Coronary artery (tissue), 2 donors: ENCODE measurements around the gene VPS8.
A peak's percentile ranks its signal among the peaks of the same experiment; 100 is the strongest.

ENCODE experiments used
- DNase-seq: peaks from one replicate; pipeline ENCODE4 v3.0.0-alpha.2; 2017; ENCODE audit warnings: low spot score
- H3K27ac ChIP-seq, 2 donors: fragments of 200-600 bp; sonication (generic); one replicate each; pipeline ENCODE4 v1.5.1; 2016 to 2019
- H3K4me3 ChIP-seq: fragments of 200-600 bp; sonication (generic); 2 replicates; pipeline ENCODE4 v1.5.1; 2016; ENCODE audit warnings: mild to moderate bottlenecking, moderate library complexity
- TF ChIP-seq, protein P1 (sequence below): fragments of 200-600 bp; sonication (generic); IDR thresholded peaks from one replicate; pipeline ENCODE4 v1.5.1; 2019; ENCODE audit warnings: antibody characterized with exemption

VPS8 gene

DNA sequence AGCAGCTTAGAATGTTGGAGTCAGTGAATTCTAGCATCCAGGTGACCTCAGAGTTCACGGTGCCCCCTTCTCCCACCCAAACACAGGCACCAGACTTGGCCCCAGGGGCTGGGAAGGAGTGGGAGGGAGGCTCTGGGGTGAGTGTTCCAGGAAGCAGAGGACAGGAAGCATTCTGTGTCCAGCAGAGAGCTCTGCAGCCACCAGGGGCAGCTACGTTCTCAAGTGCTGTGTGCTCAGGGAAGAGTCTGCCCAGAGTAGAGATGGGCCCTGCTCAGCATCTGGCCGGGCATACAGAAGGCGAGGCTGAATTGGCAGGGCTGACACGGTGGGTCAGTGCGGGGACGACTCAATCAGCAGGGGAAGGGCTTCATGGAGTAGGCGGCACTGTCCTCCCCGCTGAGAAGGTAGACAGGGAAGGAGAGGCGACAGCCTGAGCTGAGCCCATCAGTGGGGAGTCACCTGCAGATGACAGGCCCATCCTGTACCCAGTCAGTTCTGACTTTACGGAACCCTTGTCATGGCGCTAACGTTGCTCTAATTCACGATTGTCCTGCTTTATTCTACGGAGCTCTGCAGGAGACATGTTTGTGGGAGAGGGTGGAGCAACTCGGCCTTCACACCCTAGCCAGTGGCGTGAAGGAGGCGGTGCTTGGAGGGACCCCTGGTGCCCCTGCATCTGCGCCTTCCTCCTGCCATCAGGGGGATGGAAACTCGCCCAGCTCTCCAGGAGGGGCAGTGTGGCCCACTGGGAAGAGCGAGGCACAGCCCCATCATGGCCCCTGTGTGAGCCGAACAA, 258.7 kb downstream of the VPS8 start:
- TF ChIP-seq, protein P1, sequence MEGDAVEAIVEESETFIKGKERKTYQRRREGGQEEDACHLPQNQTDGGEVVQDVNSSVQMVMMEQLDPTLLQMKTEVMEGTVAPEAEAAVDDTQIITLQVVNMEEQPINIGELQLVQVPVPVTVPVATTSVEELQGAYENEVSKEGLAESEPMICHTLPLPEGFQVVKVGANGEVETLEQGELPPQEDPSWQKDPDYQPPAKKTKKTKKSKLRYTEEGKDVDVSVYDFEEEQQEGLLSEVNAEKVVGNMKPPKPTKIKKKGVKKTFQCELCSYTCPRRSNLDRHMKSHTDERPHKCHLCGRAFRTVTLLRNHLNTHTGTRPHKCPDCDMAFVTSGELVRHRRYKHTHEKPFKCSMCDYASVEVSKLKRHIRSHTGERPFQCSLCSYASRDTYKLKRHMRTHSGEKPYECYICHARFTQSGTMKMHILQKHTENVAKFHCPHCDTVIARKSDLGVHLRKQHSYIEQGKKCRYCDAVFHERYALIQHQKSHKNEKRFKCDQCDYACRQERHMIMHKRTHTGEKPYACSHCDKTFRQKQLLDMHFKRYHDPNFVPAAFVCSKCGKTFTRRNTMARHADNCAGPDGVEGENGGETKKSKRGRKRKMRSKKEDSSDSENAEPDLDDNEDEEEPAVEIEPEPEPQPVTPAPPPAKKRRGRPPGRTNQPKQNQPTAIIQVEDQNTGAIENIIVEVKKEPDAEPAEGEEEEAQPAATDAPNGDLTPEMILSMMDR: no peak
- no peak for DNase-seq
- no peak overlapping the region for H3K27ac ChIP-seq
- no peak overlapping the region for H3K4me3 ChIP-seq

- no peak overlapping the region for H3K4me3 ChIP-seq
- H3K27ac ChIP-seq: no peak overlapping the region
- TF ChIP-seq, protein P1: no peak
- no peak for DNase-seq
These were observed 259.4 kb downstream of the VPS8 start for GRCh38 chr3:185071287-185071800.

DNA sequence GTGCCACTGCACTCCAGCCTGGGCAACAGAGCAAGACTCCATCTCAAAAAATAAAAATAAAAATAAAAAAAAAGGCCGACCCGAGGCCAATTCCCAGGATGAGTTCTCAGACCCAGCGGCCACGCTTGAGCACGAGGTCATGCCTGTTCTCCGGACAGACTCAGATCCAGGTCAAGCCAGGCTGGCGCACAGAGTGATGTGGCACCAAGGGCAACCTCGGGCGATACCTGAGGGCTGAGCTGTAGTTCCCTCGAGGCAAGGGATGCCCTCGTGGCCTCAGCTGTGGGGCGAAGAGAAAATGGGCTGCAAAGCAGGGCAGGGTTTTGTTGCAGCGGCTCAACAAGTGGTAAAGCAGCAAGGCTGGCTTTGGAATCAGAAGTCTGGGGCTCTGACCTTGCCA, 263.6 kb downstream of the VPS8 start:
- TF ChIP-seq, protein P1: no peak
- Histone ChIP-seq H3K27ac (no peak overlapping the region), H3K4me3 (no peak overlapping the region)
- DNase-seq: no peak

- TF ChIP-seq, protein P1: no peak
- H3K4me3 ChIP-seq: no peak overlapping the region
- DNase-seq: no peak
- H3K27ac ChIP-seq: no peak overlapping the region
These were observed 264.3 kb downstream of the VPS8 start for GRCh38 chr3:185076219-185076618.

DNA sequence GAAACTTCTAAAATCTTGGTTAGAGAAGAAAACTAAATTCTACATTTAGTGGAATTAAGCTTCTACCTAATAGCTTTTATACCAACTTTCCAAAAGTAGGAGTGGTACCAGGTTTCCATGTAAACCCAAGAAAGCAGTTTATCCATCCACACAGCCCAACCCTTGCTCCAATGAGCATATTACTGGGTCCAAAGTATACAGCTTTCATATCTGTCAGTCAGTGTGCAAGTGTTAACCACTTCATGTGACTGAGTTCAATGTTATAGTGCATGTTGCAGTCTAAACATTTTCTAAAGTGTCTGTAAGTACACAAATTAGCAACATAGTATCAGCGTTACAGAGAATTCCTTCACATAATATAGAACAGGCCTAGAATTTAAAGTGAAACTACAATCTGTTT, 267.7 kb downstream of the VPS8 start:
- no peak for DNase-seq
- Histone ChIP-seq H3K4me3 (peak overlapping the region; percentile 28), H3K27ac (peak overlapping the region in 1 of 2 donors; percentile 11)
- TF ChIP-seq, protein P1: no peak

DNA sequence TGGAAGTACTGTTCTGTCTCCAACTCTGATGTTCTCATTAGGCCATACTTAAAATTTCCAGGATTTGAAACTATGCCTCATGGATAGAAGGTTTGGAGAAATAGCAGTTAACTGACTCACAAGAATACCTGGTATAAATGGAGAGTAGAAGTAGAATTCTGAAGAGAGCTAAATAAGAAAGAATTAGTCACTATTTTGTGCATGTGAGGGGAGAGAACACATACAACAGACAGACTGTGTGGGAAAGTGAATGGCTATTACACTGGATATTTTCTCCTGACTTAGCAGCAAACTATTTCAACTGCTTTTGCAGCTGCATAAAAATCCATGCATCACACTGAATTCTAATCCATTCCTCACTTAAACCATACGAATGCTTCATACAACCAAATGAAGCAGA, 269.6 kb downstream of the VPS8 start:
- Histone ChIP-seq H3K4me3 (no peak overlapping the region), H3K27ac (no peak overlapping the region)
- TF ChIP-seq, protein P1: no peak
- DNase-seq: no peak

GRCh38 chr3:185082149-185082548, 270.2 kb downstream of the VPS8 start:
- H3K27ac ChIP-seq: no peak overlapping the region
- no peak overlapping the region for H3K4me3 ChIP-seq
- no peak for DNase-seq
- TF ChIP-seq, protein P1: no peak
